ENCODE measurements around the gene COX6A1. TPM values are rescaled to one million over a fixed set of nuclear protein-coding genes. Genes with fewer than 3 reads are reported as not detected.

Gene COX6A1
- total RNA-seq, 1 donor from 2014 or later = 328 TPM

- H3K4me3 Mint-ChIP-seq (ENCODE audit: low read depth) = no peak overlapping the region
- no peak for DNase-seq (ENCODE audit: low spot score)
- intact Hi-C loops (cut with micrococcal nuclease) = no loop called here
- no peaks in the 10 kb centered on the region for H3K4me1 Mint-ChIP-seq (ENCODE audit: low read depth)
- no peaks in the 10 kb centered on the region for H3K9me3 Mint-ChIP-seq
- H3K27ac Mint-ChIP-seq = no peak overlapping the region
- no peaks in the 10 kb centered on the region for H3K36me3 Mint-ChIP-seq (ENCODE audit: low read depth)
- peaks cover 4% of the 10 kb centered on the region for H3K27me3 Mint-ChIP-seq (ENCODE audit: low read depth)
Measured at GRCh38 chr12:120412421-120412820, 25.5 kb upstream of the COX6A1 start.

- H3K4me1 Mint-ChIP-seq (ENCODE audit: low read depth) = no peaks in the 10 kb centered on the region
- no peak for DNase-seq (ENCODE audit: low spot score)
- peaks cover 5% of the 10 kb centered on the region for H3K27me3 Mint-ChIP-seq (ENCODE audit: low read depth)
- H3K36me3 Mint-ChIP-seq (ENCODE audit: low read depth) = no peaks in the 10 kb centered on the region
- no peak overlapping the region for H3K4me3 Mint-ChIP-seq (ENCODE audit: low read depth)
- intact Hi-C loops (cut with micrococcal nuclease) = no loop called here
- no peak overlapping the region for H3K27ac Mint-ChIP-seq
- no peaks in the 10 kb centered on the region for H3K9me3 Mint-ChIP-seq
Measured at GRCh38 chr12:120413901-120414695, 23.8 kb upstream of the COX6A1 start.

DNA sequence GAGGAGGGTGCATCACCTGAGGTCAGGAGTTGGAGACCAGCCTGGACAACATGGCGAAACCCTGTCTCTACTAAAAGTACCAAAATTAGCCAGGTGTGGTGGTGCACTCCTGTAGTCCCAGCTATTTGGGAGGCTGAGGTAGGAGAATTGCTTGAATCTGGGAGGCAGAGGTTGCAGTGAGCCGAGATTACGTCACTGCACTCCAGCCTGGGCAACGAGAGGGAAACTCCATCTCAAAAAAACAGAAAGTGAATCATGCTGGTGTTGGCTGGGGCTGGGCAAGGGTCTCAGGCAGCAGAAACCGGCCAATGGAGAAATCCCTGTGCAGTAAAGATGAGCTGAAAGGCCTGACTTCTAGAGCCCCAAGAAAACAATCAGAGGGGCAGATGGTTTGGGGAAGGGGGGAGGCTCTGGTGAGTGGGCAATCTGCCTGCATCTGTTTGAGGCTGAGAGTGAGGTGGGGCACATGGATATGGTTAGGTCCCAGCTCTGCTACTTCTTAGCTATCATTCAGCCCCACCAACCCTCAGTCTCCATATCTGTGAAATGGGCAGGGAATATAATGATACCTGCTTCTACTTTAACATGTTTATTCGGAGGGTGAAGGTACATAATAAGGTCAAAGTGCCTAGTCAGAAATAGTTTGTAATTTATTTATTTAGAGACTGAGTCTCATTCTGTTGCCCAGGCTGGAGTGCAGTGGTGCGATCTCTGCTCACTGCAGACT lies 21.3 kb upstream of the COX6A1 start:
- DNase-seq (ENCODE audit: low spot score) = no peak
- Mint-ChIP-seq H3K27ac (no peak overlapping the region), H3K4me3 (ENCODE audit: low read depth) (no peak overlapping the region), H3K36me3 (ENCODE audit: low read depth) (no peaks in the 10 kb centered on the region), H3K27me3 (ENCODE audit: low read depth) (peaks cover 5% of the 10 kb centered on the region), H3K9me3 (no peaks in the 10 kb centered on the region), H3K4me1 (ENCODE audit: low read depth) (no peaks in the 10 kb centered on the region)
- intact Hi-C loops (cut with micrococcal nuclease) = no loop called here

DNA sequence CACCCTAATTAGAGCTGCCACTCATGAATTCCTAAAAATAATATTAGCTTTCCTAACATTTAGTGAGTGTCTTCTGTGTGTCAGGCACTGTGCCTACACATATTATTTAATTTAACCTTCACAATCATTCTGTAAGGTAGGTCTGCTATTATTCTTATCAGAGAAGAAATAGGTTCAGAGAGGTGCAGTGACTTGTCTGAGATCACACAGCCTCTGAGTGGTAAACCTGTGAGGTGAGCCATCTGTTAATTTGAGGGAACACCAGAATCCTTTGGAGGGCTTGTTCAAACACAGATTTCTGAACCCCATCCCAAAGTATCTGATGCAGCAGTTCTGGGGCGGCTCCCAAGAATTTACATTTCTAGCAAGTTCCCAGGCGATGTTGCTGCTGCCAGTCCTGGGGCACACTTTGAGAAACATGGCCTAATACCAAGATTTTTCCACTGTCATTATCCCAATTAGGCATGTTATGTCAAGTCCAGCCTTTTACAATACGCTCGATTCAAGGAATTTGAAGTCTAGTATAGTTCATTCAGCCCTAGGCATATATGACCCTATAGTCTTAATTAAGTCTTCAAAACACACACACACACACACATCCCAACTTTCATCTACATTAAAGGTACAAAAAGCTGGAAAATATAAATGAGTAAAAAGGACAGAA lies 19.9 kb upstream of the COX6A1 start:
- Mint-ChIP-seq H3K4me3 (ENCODE audit: low read depth) (no peak overlapping the region), H3K4me1 (ENCODE audit: low read depth) (no peaks in the 10 kb centered on the region), H3K9me3 (no peaks in the 10 kb centered on the region), H3K27ac (no peak overlapping the region), H3K36me3 (ENCODE audit: low read depth) (no peaks in the 10 kb centered on the region), H3K27me3 (ENCODE audit: low read depth) (peaks cover 2% of the 10 kb centered on the region)
- intact Hi-C loops (cut with micrococcal nuclease) = no loop called here
- no peak for DNase-seq (ENCODE audit: low spot score)

DNA sequence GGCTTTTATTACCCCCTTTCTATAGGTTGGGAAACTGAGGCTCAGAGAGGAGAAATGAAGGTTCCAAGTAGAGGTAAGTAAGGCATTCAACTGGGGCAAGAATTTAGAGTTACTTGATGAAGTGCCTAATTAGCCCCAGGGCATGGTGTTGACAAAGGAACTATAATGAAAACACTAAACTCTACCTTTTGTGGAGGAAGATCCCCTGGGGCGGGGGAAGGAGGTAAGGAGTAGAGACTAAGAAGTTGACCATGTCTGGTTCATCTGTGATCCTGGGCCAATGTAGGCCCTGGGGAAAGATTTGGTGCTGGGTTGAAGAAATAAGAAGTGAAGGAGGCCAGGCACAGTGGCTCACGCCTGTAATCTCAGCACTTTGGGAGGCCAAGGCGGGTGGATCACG lies 16.2 kb upstream of the COX6A1 start:
- Mint-ChIP-seq H3K27ac (no peak overlapping the region), H3K27me3 (ENCODE audit: low read depth) (peaks cover 2% of the 10 kb centered on the region), H3K4me3 (ENCODE audit: low read depth) (no peak overlapping the region), H3K36me3 (ENCODE audit: low read depth) (no peaks in the 10 kb centered on the region), H3K4me1 (ENCODE audit: low read depth) (no peaks in the 10 kb centered on the region), H3K9me3 (no peaks in the 10 kb centered on the region)
- intact Hi-C loops (cut with micrococcal nuclease) = no loop called here
- no peak for DNase-seq (ENCODE audit: low spot score)

DNA sequence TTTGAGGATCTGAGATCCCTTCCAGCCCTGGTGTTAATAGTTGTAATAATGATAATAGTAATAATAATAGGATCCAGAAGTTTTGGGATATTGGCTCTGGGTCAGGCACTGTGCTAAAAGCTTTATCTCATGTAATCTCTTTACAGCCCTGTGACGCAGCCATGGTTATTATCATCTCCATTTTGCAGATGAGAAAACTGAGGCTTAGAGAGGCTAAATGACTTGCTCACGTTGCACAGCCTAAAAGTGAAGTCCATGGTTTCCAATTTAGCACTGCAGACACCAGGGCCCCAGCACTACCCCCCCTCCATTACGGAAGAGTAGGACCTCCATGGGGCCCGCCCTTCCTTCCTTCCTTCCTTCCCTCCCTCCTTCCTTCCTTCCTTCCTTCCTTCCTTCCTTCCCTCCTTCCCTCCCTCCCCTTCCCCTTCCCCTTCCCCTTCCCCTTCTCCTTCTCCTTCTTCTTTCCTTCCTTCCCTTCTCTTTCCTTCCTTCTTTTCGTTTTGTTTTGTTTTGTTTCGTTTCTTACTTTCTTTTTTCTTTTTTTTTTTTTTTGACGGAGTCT lies 14.9 kb upstream of the COX6A1 start:
- H3K4me3 Mint-ChIP-seq (ENCODE audit: low read depth) = no peak overlapping the region
- peak overlapping the region; percentile 33 for H3K27ac Mint-ChIP-seq
- intact Hi-C loops (cut with micrococcal nuclease) = no loop called here

DNA sequence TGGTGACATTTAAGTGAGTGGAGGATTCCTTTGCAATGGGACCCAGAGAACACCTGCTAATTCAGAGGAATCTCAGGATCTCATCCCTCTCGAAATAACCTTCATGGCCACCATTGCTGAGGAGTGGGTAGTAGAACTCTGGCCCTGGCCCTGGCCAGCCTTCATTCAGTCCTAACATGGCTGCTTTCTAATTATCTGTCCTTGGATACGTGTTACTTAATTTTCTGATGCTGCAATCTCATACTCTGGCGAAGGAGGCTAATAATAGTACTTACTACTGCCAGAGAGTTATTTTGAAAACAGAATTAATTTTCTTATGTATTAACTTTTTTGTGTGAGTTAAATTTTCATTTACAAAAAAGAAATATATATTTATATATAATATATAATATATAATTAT lies 12.1 kb upstream of the COX6A1 start:
- Mint-ChIP-seq H3K27ac (no peak overlapping the region), H3K4me3 (ENCODE audit: low read depth) (no peak overlapping the region), H3K9me3 (no peaks in the 10 kb centered on the region), H3K4me1 (ENCODE audit: low read depth) (no peaks in the 10 kb centered on the region), H3K36me3 (ENCODE audit: low read depth) (no peaks in the 10 kb centered on the region), H3K27me3 (ENCODE audit: low read depth) (peaks cover 4% of the 10 kb centered on the region)
- DNase-seq (ENCODE audit: low spot score) = no peak
- intact Hi-C loops (cut with micrococcal nuclease) = no loop called here

More for the DNA sequence above, 14.9 kb upstream of the COX6A1 start:
- no peaks in the 10 kb centered on the region for H3K36me3 Mint-ChIP-seq (ENCODE audit: low read depth)
- peaks cover 3% of the 10 kb centered on the region for H3K27me3 Mint-ChIP-seq (ENCODE audit: low read depth)
- H3K4me1 Mint-ChIP-seq (ENCODE audit: low read depth) = no peaks in the 10 kb centered on the region
- H3K9me3 Mint-ChIP-seq = no peaks in the 10 kb centered on the region
- no peak for DNase-seq (ENCODE audit: low spot score)

- Mint-ChIP-seq H3K27me3 (ENCODE audit: low read depth) (peaks cover 4% of the 10 kb centered on the region), H3K9me3 (no peaks in the 10 kb centered on the region), H3K36me3 (ENCODE audit: low read depth) (no peaks in the 10 kb centered on the region), H3K4me3 (ENCODE audit: low read depth) (no peak overlapping the region), H3K4me1 (ENCODE audit: low read depth) (peaks cover 6% of the 10 kb centered on the region), H3K27ac (no peak overlapping the region)
- intact Hi-C loops (cut with micrococcal nuclease) = no loop called here
- DNase-seq (ENCODE audit: low spot score) = no peak
Measured at GRCh38 chr12:120428597-120429229, 9.2 kb upstream of the COX6A1 start.

GRCh38 chr12:120429368-120429767 lies 8.5 kb upstream of the COX6A1 start:
- intact Hi-C loops (cut with micrococcal nuclease) = no loop called here
- H3K4me3 Mint-ChIP-seq (ENCODE audit: low read depth) = no peak overlapping the region
- no peak for DNase-seq (ENCODE audit: low spot score)
- H3K4me1 Mint-ChIP-seq (ENCODE audit: low read depth) = peaks cover 6% of the 10 kb centered on the region
- no peak overlapping the region for H3K27ac Mint-ChIP-seq
- H3K9me3 Mint-ChIP-seq = no peaks in the 10 kb centered on the region
- H3K27me3 Mint-ChIP-seq (ENCODE audit: low read depth) = peaks cover 4% of the 10 kb centered on the region
- H3K36me3 Mint-ChIP-seq (ENCODE audit: low read depth) = no peaks in the 10 kb centered on the region

- H3K4me3 Mint-ChIP-seq (ENCODE audit: low read depth) = no peak overlapping the region
- no peak overlapping the region for H3K27ac Mint-ChIP-seq
- peaks cover 1% of the 10 kb centered on the region for H3K27me3 Mint-ChIP-seq (ENCODE audit: low read depth)
- H3K4me1 Mint-ChIP-seq (ENCODE audit: low read depth) = peaks cover 10% of the 10 kb centered on the region
- no peaks in the 10 kb centered on the region for H3K36me3 Mint-ChIP-seq (ENCODE audit: low read depth)
- no peak for DNase-seq (ENCODE audit: low spot score)
- no peaks in the 10 kb centered on the region for H3K9me3 Mint-ChIP-seq
- intact Hi-C loops (cut with micrococcal nuclease) = no loop called here
Measured at GRCh38 chr12:120432772-120433525, 5.0 kb upstream of the COX6A1 start.

- peak overlapping the region; percentile 98 for H3K4me3 Mint-ChIP-seq (ENCODE audit: low read depth)
- H3K36me3 Mint-ChIP-seq (ENCODE audit: low read depth) = peaks cover 36% of the 10 kb centered on the region
- intact Hi-C loops (cut with micrococcal nuclease) = loop anchor here (1.0 to 5.0 kb wide), 5 partner anchors 8 to 242 kb away; partner anchors contain the start of genes GATC, PLA2G1B, RNF10 and SRSF9
- peak overlapping the region; percentile 94 for H3K27ac Mint-ChIP-seq
- no peaks in the 10 kb centered on the region for H3K27me3 Mint-ChIP-seq (ENCODE audit: low read depth)
- peaks cover 15% of the 10 kb centered on the region for H3K4me1 Mint-ChIP-seq (ENCODE audit: low read depth)
- H3K9me3 Mint-ChIP-seq = no peaks in the 10 kb centered on the region
- no peak for DNase-seq (ENCODE audit: low spot score)
Measured at GRCh38 chr12:120438495-120439198, 734 bp downstream of the COX6A1 start.
